CD4-positive, alpha-beta T cell (primary cell): ENCODE results near the gene GTF2IRD1. TPM values are rescaled to one million over a fixed set of nuclear protein-coding genes. Genes with fewer than 3 reads are reported as not detected.
"Not testable (repeated sequence)": the region's sequence is repeated elsewhere in the genome, so short reads cannot be mapped to it uniquely, and the experiment has no call there.

Experiments
- ATAC-seq: fragments of 200-7000 bp; cut with Tn5 transposase; one replicate; pipeline ENCODE4 v1.10.0; 2022; ENCODE audit warnings: mild to moderate bottlenecking; ENCODE audit not compliant: poor library complexity
- CTCF ChIA-PET: fragments of 350-600 bp; sonication (Branson Sonifier 250); formaldehyde crosslinking; loops from one replicate; lab custom pipeline; 2021; ENCODE audit warnings: antibody characterized with exemption, inconsistent platforms; lab: Charles Lee
- POLR2A ChIA-PET: fragments of 350-600 bp; sonication (Branson Sonifier 250); formaldehyde crosslinking; loops from one replicate; lab custom pipeline; 2021; ENCODE audit warnings: antibody characterized with exemption, inconsistent platforms; lab: Charles Lee
- DNase-seq, 14 experiments: peaks; one replicate each; pipeline ENCODE4 v3.0.0-alpha.2; 2013 to 2020; ENCODE audit warnings: mixed read lengths in 2 of 14
- H3K27ac ChIP-seq, 2 donors: one replicate each; pipeline versions ENCODE4 v1.5.1 to v1.7.0; 2013; ENCODE audit warnings: low read length in 2 of 2, low read depth in 1 of 2, mild to moderate bottlenecking in 1 of 2
- H3K27me3 ChIP-seq, 2 experiments: 1 replicate in 1 of 2; 2 replicates in 1 of 2; pipeline versions ENCODE4 v1.6.1 to v1.7.0; 2013; ENCODE audit warnings: low read length in 2 of 2, control low read depth in 1 of 2, mild to moderate bottlenecking in 1 of 2, moderate library complexity in 1 of 2; ENCODE audit not compliant: insufficient read depth in 2 of 2, control insufficient read depth in 1 of 2
- H3K36me3 ChIP-seq: one replicate; pipeline ENCODE4 v1.6.1; 2013; ENCODE audit warnings: low read length, control low read depth; ENCODE audit not compliant: insufficient read depth
- H3K4me1 ChIP-seq: one replicate; pipeline ENCODE4 v1.6.1; 2013; ENCODE audit warnings: low read length, control low read depth; ENCODE audit not compliant: insufficient read depth
- H3K4me3 ChIP-seq: one replicate; pipeline ENCODE4 v1.5.1; 2013; ENCODE audit warnings: mild to moderate bottlenecking, low read length, moderate library complexity
- H3K9me3 ChIP-seq, 2 experiments: 1 replicate in 1 of 2; 2 replicates in 1 of 2; pipeline versions ENCODE4 v1.6.1 to v1.7.0; 2013; ENCODE audit warnings: low read length in 2 of 2, mild to moderate bottlenecking in 2 of 2, control low read depth in 1 of 2, moderate library complexity in 1 of 2; ENCODE audit not compliant: control insufficient read depth in 1 of 2, insufficient read depth in 1 of 2
- H3K27ac Mint-ChIP-seq: one replicate; pipeline ENCODE4 v1.8.0; 2020; ENCODE audit warnings: mixed read lengths
- H3K27me3 Mint-ChIP-seq: one replicate; pipeline ENCODE4 v1.8.0; 2021; ENCODE audit warnings: mixed read lengths
- H3K36me3 Mint-ChIP-seq: one replicate; pipeline ENCODE4 v1.8.0; 2021; ENCODE audit warnings: low read depth, mixed read lengths
- H3K4me1 Mint-ChIP-seq: one replicate; pipeline ENCODE4 v1.8.0; 2021; ENCODE audit warnings: low read depth, mixed read lengths
- H3K4me3 Mint-ChIP-seq: one replicate; pipeline ENCODE4 v1.8.0; 2020; ENCODE audit warnings: mild to moderate bottlenecking, mixed read lengths
- H3K9me3 Mint-ChIP-seq: one replicate; pipeline ENCODE4 v1.8.0; 2020; ENCODE audit warnings: mixed read lengths
- intact Hi-C, 2 experiments: fragments of 100-400 bp; cut with DNase I in 1 of 2; cut with micrococcal nuclease in 1 of 2; formaldehyde crosslinking; loops; one replicate each; pipeline versions ENCODE4 v1.15.1 to v1.9.0; 2023 to 2025; cut with DNase I, micrococcal nuclease
- total RNA-seq, 174 experiments: library from RNA in 2 of 174; stranded (reverse) in 2 of 174; gene quantifications; one replicate each; pipeline ENCODE4 v1.2.3 and lab custom pipeline; 2021 to 2026
- TF ChIP-seq, protein P1 (sequence below): fragments of 200-600 bp; IDR thresholded peaks from one replicate; pipeline ENCODE4 v1.8.0; 2022; ENCODE audit warnings: antibody characterized with exemption, mild to moderate bottlenecking

GTF2IRD1 gene
- total RNA-seq, 2 experiments from 2014 or later = 0.74 to 1.2 TPM

DNA sequence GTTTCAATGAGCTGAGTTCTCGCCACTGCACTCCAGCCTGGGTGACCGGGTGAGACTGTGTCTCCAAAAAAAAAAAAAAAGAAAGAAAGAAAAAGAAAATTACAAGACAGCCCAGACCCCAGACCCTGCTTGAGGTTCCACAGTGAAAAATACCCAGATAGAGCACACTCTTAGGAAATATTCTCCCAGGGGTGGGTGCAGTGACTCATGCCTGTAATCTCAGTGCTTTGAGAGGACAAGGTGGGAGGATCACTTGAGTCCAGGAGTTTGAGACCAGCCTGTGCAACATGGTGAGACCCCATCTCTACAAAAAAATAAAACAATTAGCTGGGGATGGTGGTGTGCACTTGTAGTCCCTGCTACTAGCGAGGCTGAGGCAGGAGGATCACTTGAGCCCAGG, 41.1 kb upstream of the GTF2IRD1 start:
- H3K4me1 Mint-ChIP-seq = no peaks in the 10 kb centered on the region
- TF ChIP-seq, protein P1, sequence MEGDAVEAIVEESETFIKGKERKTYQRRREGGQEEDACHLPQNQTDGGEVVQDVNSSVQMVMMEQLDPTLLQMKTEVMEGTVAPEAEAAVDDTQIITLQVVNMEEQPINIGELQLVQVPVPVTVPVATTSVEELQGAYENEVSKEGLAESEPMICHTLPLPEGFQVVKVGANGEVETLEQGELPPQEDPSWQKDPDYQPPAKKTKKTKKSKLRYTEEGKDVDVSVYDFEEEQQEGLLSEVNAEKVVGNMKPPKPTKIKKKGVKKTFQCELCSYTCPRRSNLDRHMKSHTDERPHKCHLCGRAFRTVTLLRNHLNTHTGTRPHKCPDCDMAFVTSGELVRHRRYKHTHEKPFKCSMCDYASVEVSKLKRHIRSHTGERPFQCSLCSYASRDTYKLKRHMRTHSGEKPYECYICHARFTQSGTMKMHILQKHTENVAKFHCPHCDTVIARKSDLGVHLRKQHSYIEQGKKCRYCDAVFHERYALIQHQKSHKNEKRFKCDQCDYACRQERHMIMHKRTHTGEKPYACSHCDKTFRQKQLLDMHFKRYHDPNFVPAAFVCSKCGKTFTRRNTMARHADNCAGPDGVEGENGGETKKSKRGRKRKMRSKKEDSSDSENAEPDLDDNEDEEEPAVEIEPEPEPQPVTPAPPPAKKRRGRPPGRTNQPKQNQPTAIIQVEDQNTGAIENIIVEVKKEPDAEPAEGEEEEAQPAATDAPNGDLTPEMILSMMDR = no peak

DNA sequence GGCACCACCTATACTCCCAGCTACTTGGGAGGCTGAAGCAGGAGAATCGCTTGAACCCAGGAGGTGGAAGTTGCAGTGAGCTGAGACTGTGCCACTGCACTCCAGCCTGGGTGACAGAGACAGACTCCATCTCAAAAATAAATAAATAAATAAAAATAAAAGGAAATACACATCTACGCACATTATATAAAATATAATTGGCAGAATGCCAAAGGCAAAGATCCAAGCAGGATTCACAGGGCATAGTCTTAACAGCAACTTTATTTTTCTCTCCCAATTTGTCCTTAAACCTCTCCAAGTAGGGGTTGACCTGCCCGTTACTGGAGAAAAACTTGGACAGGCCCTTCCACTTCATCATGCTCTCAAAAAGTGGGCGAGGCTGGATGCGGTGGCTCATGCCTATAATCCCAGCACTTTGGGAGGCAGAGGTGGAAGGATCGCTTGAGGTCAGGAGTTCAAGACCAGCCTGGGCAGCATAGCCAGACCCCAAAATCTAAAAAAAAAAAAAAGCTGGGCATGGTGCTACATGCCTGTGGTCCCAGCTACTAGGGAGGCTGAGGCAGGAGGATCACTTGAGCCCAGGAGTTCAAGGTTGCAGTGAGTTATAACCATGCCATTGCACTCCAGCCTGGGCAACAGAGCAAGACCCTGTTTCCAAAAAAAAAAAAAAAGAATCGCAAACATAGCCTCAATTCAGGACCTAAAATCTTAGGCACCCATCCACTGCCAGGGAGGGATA, 38.9 kb upstream of the GTF2IRD1 start:
- ATAC-seq, H3K27me3 Mint-ChIP-seq, CTCF ChIA-PET, H3K4me1 Mint-ChIP-seq, H3K4me3 ChIP-seq, H3K9me3 ChIP-seq, H3K4me3 Mint-ChIP-seq, DNase-seq, H3K27me3 ChIP-seq, POLR2A ChIA-PET, H3K27ac Mint-ChIP-seq, H3K4me1 ChIP-seq, H3K36me3 Mint-ChIP-seq, H3K36me3 ChIP-seq, H3K9me3 Mint-ChIP-seq, H3K27ac ChIP-seq: not testable (repeated sequence)
- intact Hi-C loops = loop anchor here (5.0 to 10.0 kb wide), 4 partner anchors 133 to 633 kb away; no protein-coding TSS in a partner anchor

More for the DNA sequence above, 41.1 kb upstream of the GTF2IRD1 start:
- no peak overlapping the region for H3K27ac ChIP-seq
- intact Hi-C loops = loop anchor here (10.0 kb wide), 2 partner anchors 302 to 452 kb away; no protein-coding TSS in a partner anchor
- ATAC-seq (no peak), DNase-seq (no peak)
- H3K27me3 ChIP-seq = no peaks in the 10 kb centered on the region
- H3K36me3 ChIP-seq = no peaks in the 10 kb centered on the region
- POLR2A ChIA-PET = no interaction called here
- CTCF ChIA-PET = interaction anchor here (0.6 to 1.8 kb wide), 2 partner anchors 131 to 154 kb away, joined by 3 to 8 read pairs; no protein-coding TSS in a partner anchor
- H3K9me3 ChIP-seq = no peaks in the 10 kb centered on the region
- Mint-ChIP-seq H3K9me3 (no peaks in the 10 kb centered on the region), H3K4me3 (no peak overlapping the region), H3K36me3 (no peaks in the 10 kb centered on the region), H3K27me3 (no peaks in the 10 kb centered on the region), H3K27ac (no peak overlapping the region)
- peaks cover 4% of the 10 kb centered on the region for H3K4me1 ChIP-seq
- H3K4me3 ChIP-seq = no peak overlapping the region

DNA sequence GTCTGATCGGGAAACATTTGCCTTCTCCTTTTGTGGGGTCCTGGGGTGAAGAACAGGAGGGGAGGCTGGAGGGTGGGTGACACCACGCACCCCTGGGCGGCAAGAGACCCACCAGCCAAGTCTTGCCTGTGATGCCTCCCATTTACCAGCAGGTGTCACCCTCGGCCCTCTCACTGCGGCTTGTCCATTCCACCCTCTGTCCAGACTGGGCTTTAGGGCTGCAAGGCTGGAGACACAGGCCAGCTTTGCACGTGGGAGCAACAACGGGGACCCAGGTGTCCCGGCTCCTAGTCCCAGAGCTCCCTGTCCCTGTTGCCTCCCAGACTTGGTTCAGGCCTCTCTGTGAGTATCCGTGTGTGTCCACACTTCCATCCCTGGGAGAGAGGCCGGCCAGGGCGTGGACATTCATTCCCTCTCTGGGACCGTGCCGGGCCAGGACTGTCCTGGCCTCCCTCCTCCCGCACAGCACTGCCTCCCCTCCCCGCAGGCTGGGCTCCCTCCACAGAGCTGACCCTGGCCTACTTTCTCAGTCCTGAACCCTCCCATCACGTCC, 36.2 kb upstream of the GTF2IRD1 start:
- H3K9me3 ChIP-seq = no peaks in the 10 kb centered on the region
- POLR2A ChIA-PET = no interaction called here
- no peak overlapping the region for H3K4me3 Mint-ChIP-seq
- DNase-seq (peak; percentile 30 to 74 (median 42)), ATAC-seq (peak; percentile 73)
- H3K4me1 ChIP-seq = peaks cover 5% of the 10 kb centered on the region
- no peaks in the 10 kb centered on the region for H3K27me3 ChIP-seq
- no peak overlapping the region for H3K27ac ChIP-seq
- H3K27ac Mint-ChIP-seq = no peak overlapping the region
- TF ChIP-seq, protein P1 = peak; percentile 98
- CTCF ChIA-PET = interaction anchor here (0.7 to 1.0 kb wide), 2 partner anchors 149 to 628 kb away, joined by 3 to 6 read pairs; no protein-coding TSS in a partner anchor
- no peaks in the 10 kb centered on the region for H3K36me3 ChIP-seq
- H3K4me3 ChIP-seq = no peak overlapping the region
- H3K4me1 Mint-ChIP-seq = no peaks in the 10 kb centered on the region
- H3K9me3 Mint-ChIP-seq = no peaks in the 10 kb centered on the region
- no peaks in the 10 kb centered on the region for H3K36me3 Mint-ChIP-seq
- intact Hi-C loops = loop anchor here (1.0 to 10.0 kb wide), 6 partner anchors 31 to 630 kb away; no protein-coding TSS in a partner anchor
- no peaks in the 10 kb centered on the region for H3K27me3 Mint-ChIP-seq
